B cell (primary cell): ENCODE data around the gene PTCD3. TPM values are rescaled to one million over a fixed set of nuclear protein-coding genes. Genes with fewer than 3 reads are reported as not detected.

ENCODE experiments used
- ATAC-seq: fragments of 200-7000 bp; cut with Tn5 transposase; one replicate; pipeline ENCODE4 v1.10.0; 2021; ENCODE audit warnings: low read depth, mild to moderate bottlenecking, moderate number of reproducible peaks, moderate library complexity
- CTCF ChIA-PET: fragments of 350-600 bp; sonication (Branson Sonifier 250); formaldehyde crosslinking; loops from one replicate; lab custom pipeline; 2021; ENCODE audit warnings: antibody characterized with exemption, inconsistent platforms; lab: Charles Lee
- POLR2A ChIA-PET: fragments of 350-600 bp; sonication (Branson Sonifier 250); formaldehyde crosslinking; loops from one replicate; lab custom pipeline; 2021; ENCODE audit warnings: antibody characterized with exemption; lab: Charles Lee
- DNase-seq: peaks from one replicate; pipeline ENCODE4 v3.0.0; 2013
- H2AFZ ChIP-seq: 2 replicates; pipeline ENCODE4 v1.6.1; 2012; ENCODE audit warnings: mild to moderate bottlenecking, low read depth, low read length; ENCODE audit not compliant: insufficient read depth, poor library complexity, severe bottlenecking
- H3K27ac ChIP-seq, 2 donors: 1 replicate in 1 of 2; 2 replicates in 1 of 2; pipeline ENCODE4 v1.5.1; 2012 to 2013; ENCODE audit warnings: low read length in 2 of 2, mild to moderate bottlenecking in 2 of 2, moderate library complexity in 1 of 2
- H3K27me3 ChIP-seq, 4 experiments: fragments of 200-600 bp in 1 of 4; sonication (generic) in 1 of 4; replicated peaks in 1 of 4; 1 replicate in 2 of 4; 2 replicates in 2 of 4; pipeline versions ENCODE4 v1.6.1 to v1.7.0; 2013 to 2016; ENCODE audit warnings: low read length in 3 of 4, mild to moderate bottlenecking in 2 of 4, mixed read lengths in 1 of 4, moderate library complexity in 1 of 4; ENCODE audit not compliant: insufficient read depth in 4 of 4, control insufficient read depth in 3 of 4; ENCODE audit errors: control extremely low read depth in 1 of 4
- H3K36me3 ChIP-seq, 2 experiments: replicated peaks in 1 of 2; 1 replicate in 1 of 2; 2 replicates in 1 of 2; pipeline versions ENCODE4 v1.6.1 to v1.7.1; 2013; ENCODE audit warnings: low read length in 1 of 2; ENCODE audit not compliant: insufficient read depth in 2 of 2, control insufficient read depth in 1 of 2; ENCODE audit errors: control extremely low read depth in 1 of 2, extremely low read depth in 1 of 2
- H3K4me1 ChIP-seq, 2 donors: fragments of 200-600 bp in 1 of 2; sonication (generic) in 1 of 2; 1 replicate in 1 of 2; 2 replicates in 1 of 2; pipeline versions ENCODE4 v1.5.1 to v1.6.1; 2013 to 2017; ENCODE audit warnings: low read length in 2 of 2; ENCODE audit not compliant: control insufficient read depth in 2 of 2, insufficient read depth in 2 of 2
- H3K4me2 ChIP-seq: replicated peaks from 2 replicates; pipeline ENCODE3; 2012; ENCODE audit warnings: mild to moderate bottlenecking, low read depth, low read length; ENCODE audit not compliant: poor library complexity, severe bottlenecking
- H3K4me3 ChIP-seq, 5 experiments: fragments of 200-600 bp in 1 of 5; sonication (generic) in 1 of 5; 1 replicate in 3 of 5; 2 replicates in 2 of 5; pipeline versions ENCODE4 v1.5.1 to v1.7.0; 2011 to 2016; ENCODE audit warnings: low read length in 4 of 5, mild to moderate bottlenecking in 4 of 5, low read depth in 2 of 5, control low read depth in 1 of 5, moderate library complexity in 1 of 5; ENCODE audit not compliant: insufficient read depth in 1 of 5; ENCODE audit errors: control extremely low read depth in 1 of 5, extremely low read depth in 1 of 5
- H3K79me2 ChIP-seq: fragments of 200-600 bp; sonication (generic); one replicate; pipeline ENCODE4 v1.6.0; 2016; ENCODE audit warnings: low read length; ENCODE audit not compliant: control insufficient read depth, insufficient read depth
- H3K9ac ChIP-seq: fragments of 200-600 bp; sonication (generic); 2 replicates; pipeline ENCODE4 v1.6.1; 2017; ENCODE audit warnings: mild to moderate bottlenecking, low read length, moderate library complexity
- H3K9me3 ChIP-seq, 3 donors: one replicate each; pipeline versions ENCODE4 v1.6.1 to v1.7.1; 2013; ENCODE audit warnings: low read length in 2 of 3; ENCODE audit not compliant: control insufficient read depth in 2 of 3, insufficient read depth in 1 of 3; ENCODE audit errors: control extremely low read depth in 1 of 3
- H4K20me1 ChIP-seq: 2 replicates; pipeline ENCODE4 v1.6.0; 2012; ENCODE audit warnings: mild to moderate bottlenecking, low read length; ENCODE audit not compliant: insufficient read depth, control insufficient read depth, poor library complexity, severe bottlenecking
- H3K27ac Mint-ChIP-seq: one replicate; pipeline ENCODE4 v1.8.0; 2021; ENCODE audit warnings: mixed read lengths
- H3K27me3 Mint-ChIP-seq: one replicate; pipeline ENCODE4 v1.8.0; 2021; ENCODE audit warnings: mixed read lengths
- H3K4me1 Mint-ChIP-seq: one replicate; pipeline ENCODE4 v1.8.0; 2021; ENCODE audit warnings: mixed read lengths
- H3K4me3 Mint-ChIP-seq: one replicate; pipeline ENCODE4 v1.8.0; 2021; ENCODE audit warnings: mixed read lengths
- H3K9me3 Mint-ChIP-seq: one replicate; pipeline ENCODE4 v1.8.0; 2022; ENCODE audit warnings: mixed read lengths; ENCODE audit not compliant: insufficient read depth
- CTCF ChIP-seq: fragments of 200-600 bp; IDR thresholded peaks from one replicate; pipeline ENCODE4 v1.8.0; 2022; ENCODE audit warnings: antibody characterized with exemption, mild to moderate bottlenecking
- EZH2 ChIP-seq: IDR thresholded peaks from 2 replicates; pipeline ENCODE4 v1.6.1; 2012; ENCODE audit warnings: borderline replicate concordance, low read depth, mild to moderate bottlenecking, moderate library complexity, low read length; ENCODE audit not compliant: insufficient read depth, poor library complexity, severe bottlenecking
- WGBS: methylation state at CpG from one replicate; pipeline ENCODE4 v1.1.5; 2013; ENCODE audit warnings: missing lambda C conversion rate; ENCODE audit not compliant: insufficient coverage; 5-methylcytosine and 5-hydroxymethylcytosine counted together
- intact Hi-C: fragments of 100-400 bp; cut with micrococcal nuclease; formaldehyde crosslinking; loops from one replicate; pipeline ENCODE4 v1.10.0; 2022
- polyA plus RNA-seq: library from polyadenylated mRNA; depleted of rRNA; stranded (reverse); fragments of >200 nt; gene quantifications from 2 replicates; pipeline ENCODE4 v1.2.3, GENCODE V29; 2012
- small RNA-seq: library from RNA; depleted of rRNA; stranded (forward); fragments of <200 nt; gene quantifications from one replicate; pipeline ENCODE3, GENCODE V24; 2012; ENCODE audit warnings: low replicate concordance, low read depth; ENCODE audit not compliant: insufficient read length
- total RNA-seq, 2 donors: library from RNA; stranded (reverse); fragments of 120-200 nt in 1 of 2; gene quantifications; 1 replicate in 1 of 2; 2 replicates in 1 of 2; pipeline versions ENCODE4 v1.2.3 to v1.2.4, GENCODE V29; 2013 to 2022

The PTCD3 gene
- total and polyA plus RNA-seq, 2 donors (not counting 1 experiment from before 2014, with no cell fraction given), result 61.4 to 174 TPM

- no peaks in the 10 kb centered on the region for H3K27me3 Mint-ChIP-seq
- H3K4me1 Mint-ChIP-seq, result peaks cover 65% of the 10 kb centered on the region
- no peak overlapping the region for H3K27ac ChIP-seq
- peaks cover 17% of the 10 kb centered on the region for H4K20me1 ChIP-seq
- H3K9ac ChIP-seq, result no peak overlapping the region
- H3K27me3 ChIP-seq, result no peaks in the 10 kb centered on the region
- ATAC-seq, result no peak
- H3K4me1 ChIP-seq, result peaks cover 37 to 42% of the 10 kb centered on the region in 2 donors
- intact Hi-C loops, result no loop called here
- CTCF ChIA-PET, result no interaction called here
- WGBS, result 100% methylated on average over 3 of the region's 7 CpGs
- no peaks in the 10 kb centered on the region for H3K9me3 Mint-ChIP-seq
- H2AFZ ChIP-seq, result no peak overlapping the region
- H3K79me2 ChIP-seq, result peaks cover 95% of the 10 kb centered on the region
- POLR2A ChIA-PET, result no interaction called here
- TF ChIP-seq EZH2, result no peak
- TF ChIP-seq CTCF, result no peak
- peaks cover 0 to 7% of the 10 kb centered on the region in 2 experiments for H3K36me3 ChIP-seq
- H3K4me3 ChIP-seq, result no peak overlapping the region
- no peak overlapping the region for H3K27ac Mint-ChIP-seq
- H3K4me2 ChIP-seq, result no peak overlapping the region
- DNase-seq, result no peak
- no peak overlapping the region for H3K4me3 Mint-ChIP-seq
- H3K9me3 ChIP-seq, result no peaks in the 10 kb centered on the region
These were observed 83.9 kb downstream of the PTCD3 start for GRCh38 chr2:86189782-86190416.

Small RNA genes within 50 kb of the gene (small RNA-seq; reads per million reads assigned to genes)
- not detected for gene RF00019
- 176 reads per million, percentile 96 among the genes with 10 or more reads in this experiment for gene SNORD94

Other genes starting within 250 kb of the PTCD3 start
- 90.3 and 94.3 TPM in 2 replicates for gene ST3GAL5, start 217.2 kb upstream of the PTCD3 start, total RNA-seq
- gene ST3GAL5, start 217.2 kb upstream of the PTCD3 start, polyA plus RNA-seq, result 40.2 and 42.6 TPM in 2 replicates
- gene POLR1A, start 349 bp upstream of the PTCD3 start, total RNA-seq, result 32.7 and 36.8 TPM in 2 replicates
- 3.4 and 3.6 TPM in 2 replicates for gene POLR1A, start 349 bp upstream of the PTCD3 start, polyA plus RNA-seq
- gene IMMT, start 89.2 kb downstream of the PTCD3 start, total RNA-seq, result 63.5 and 66.0 TPM in 2 replicates
- gene IMMT, start 89.2 kb downstream of the PTCD3 start, polyA plus RNA-seq, result 22.9 and 23.5 TPM in 2 replicates
- 21.7 and 22.8 TPM in 2 replicates for gene MRPL35, start 93.2 kb downstream of the PTCD3 start, total RNA-seq
- gene MRPL35, start 93.2 kb downstream of the PTCD3 start, polyA plus RNA-seq, result 9.6 and 13.4 TPM in 2 replicates
- gene REEP1, start 231.4 kb downstream of the PTCD3 start, total RNA-seq, result not detected in 2 replicates
- gene REEP1, start 231.4 kb downstream of the PTCD3 start, polyA plus RNA-seq, result not detected in 2 replicates